ENCODE data around the gene FAM174A. TPM values are rescaled to one million over a fixed set of nuclear protein-coding genes. Genes with fewer than 3 reads are reported as not detected.

Gene FAM174A
- total RNA-seq, 1 donor = 20.3 TPM

DNA sequence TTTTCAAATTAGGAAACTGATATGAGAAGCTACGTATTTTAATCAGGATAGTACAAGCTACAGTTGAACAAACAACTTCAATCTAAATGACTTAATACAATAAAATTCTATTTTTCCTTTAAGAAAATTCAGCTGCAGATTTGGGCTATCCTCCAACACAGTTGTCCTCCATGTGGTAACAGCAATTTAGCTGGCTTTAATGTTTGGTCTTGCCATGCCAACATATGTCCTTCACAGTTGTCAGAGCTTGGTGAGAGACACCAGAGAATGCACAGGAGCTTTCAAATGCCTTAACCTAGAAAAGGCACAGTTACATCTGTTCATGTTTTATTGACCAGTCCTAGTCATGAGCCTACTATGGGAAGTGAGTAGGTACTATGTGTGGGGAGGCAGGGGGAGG is 10.8 kb downstream of the FAM174A start:
- no peak overlapping the region for H3K4me3 ChIP-seq (ENCODE audit: low read depth, low read length)
- TF ChIP-seq, protein P1, sequence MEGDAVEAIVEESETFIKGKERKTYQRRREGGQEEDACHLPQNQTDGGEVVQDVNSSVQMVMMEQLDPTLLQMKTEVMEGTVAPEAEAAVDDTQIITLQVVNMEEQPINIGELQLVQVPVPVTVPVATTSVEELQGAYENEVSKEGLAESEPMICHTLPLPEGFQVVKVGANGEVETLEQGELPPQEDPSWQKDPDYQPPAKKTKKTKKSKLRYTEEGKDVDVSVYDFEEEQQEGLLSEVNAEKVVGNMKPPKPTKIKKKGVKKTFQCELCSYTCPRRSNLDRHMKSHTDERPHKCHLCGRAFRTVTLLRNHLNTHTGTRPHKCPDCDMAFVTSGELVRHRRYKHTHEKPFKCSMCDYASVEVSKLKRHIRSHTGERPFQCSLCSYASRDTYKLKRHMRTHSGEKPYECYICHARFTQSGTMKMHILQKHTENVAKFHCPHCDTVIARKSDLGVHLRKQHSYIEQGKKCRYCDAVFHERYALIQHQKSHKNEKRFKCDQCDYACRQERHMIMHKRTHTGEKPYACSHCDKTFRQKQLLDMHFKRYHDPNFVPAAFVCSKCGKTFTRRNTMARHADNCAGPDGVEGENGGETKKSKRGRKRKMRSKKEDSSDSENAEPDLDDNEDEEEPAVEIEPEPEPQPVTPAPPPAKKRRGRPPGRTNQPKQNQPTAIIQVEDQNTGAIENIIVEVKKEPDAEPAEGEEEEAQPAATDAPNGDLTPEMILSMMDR (IDR thresholded peaks at IDR 0.05; ENCODE audit: insufficient read depth, low read depth, low read length) = no peak
- no peak for DNase-seq (ENCODE audit: low read depth)

DNA sequence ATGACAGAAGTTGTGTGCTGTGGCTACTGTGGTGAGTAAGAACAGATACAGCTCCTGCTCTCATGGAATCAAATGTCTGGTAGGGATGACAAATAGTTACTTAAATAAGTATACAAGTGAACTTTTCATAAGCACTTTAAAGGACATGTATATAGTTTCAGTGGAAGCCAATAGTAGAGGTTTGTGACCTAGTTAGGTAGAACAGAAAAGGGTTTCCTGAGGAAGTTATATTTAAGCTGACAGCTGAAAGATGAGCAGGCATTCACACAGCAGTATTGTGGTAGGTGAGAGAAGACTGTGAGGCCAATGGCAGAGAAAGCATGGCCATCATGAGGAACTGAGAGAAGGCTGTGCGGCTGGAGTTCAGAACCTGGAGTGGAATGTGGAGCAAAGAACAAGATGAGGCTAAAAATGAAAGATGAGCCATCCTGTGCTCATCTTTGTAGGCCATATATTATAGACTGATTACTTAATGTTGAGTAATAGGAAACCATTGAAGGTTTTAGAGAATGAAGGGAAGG is 15.4 kb downstream of the FAM174A start:
- H3K4me3 ChIP-seq (ENCODE audit: low read depth, low read length) = no peak overlapping the region
- no peak for DNase-seq (ENCODE audit: low read depth)
- TF ChIP-seq, protein P1 (IDR thresholded peaks at IDR 0.05; ENCODE audit: insufficient read depth, low read depth, low read length) = no peak

DNA sequence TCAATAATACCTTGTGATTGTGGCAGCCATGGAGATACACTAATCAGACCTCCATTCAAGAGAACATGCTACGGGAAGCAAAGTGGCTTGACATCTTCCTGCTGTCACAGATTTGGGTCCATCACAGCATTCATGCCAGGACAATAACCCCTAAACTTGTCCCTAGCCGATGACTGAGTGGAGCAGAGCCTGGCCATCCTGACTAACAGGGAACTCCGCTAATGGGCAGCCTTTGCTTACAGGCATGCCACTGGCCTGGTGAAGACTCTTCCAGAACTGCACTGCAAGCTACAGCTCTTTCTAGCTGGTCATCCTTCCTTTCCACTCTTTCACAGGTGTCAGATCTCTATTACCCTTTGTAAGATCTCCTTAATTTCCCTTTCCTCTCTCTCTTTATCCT is 16.0 kb downstream of the FAM174A start:
- TF ChIP-seq, protein P1 (IDR thresholded peaks at IDR 0.05; ENCODE audit: insufficient read depth, low read depth, low read length) = no peak
- DNase-seq (ENCODE audit: low read depth) = no peak

DNA sequence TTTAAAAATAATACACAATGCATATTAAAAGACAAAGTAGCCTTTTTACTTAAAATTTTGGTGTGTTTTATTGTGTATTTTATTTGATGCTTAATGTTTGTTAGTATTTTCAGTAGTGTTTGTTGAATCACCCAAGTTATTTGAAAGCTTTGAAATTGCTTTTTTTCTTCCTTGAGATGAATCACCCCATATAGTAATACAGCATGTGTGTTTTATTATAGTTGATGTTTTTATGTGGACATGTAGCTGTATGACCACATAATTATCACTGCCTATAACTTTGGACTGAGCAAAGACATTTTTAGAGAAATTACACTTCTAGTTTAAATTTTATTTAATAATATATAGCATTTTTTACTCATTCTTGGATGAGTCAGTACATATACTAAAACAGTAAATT is 18.0 kb downstream of the FAM174A start:
- H3K4me3 ChIP-seq (ENCODE audit: low read depth, low read length) = no peak overlapping the region
- peak; percentile 34 for DNase-seq (ENCODE audit: low read depth)
- TF ChIP-seq, protein P1 (IDR thresholded peaks at IDR 0.05; ENCODE audit: insufficient read depth, low read depth, low read length) = no peak

More for the DNA sequence above, 16.0 kb downstream of the FAM174A start:
- no peak overlapping the region for H3K4me3 ChIP-seq (ENCODE audit: low read depth, low read length)

DNA sequence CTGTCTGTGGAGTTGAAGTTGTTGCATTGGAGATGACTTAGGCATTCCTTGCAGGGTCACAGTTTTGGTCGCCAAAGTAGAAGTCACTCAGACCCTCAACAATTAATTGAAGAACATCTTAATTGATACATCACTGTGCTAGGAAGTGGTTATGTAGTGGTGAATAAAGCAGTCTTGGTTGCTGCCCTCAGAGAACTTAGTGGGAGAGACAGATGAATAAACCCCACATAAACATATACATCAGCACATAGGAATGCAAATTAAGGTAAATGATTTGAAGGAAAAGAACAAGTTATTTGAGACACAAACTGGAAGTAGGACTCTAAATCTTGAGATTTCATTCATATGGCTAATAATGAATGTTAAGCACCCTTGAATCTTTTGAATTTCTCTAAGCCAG is 25.7 kb downstream of the FAM174A start:
- TF ChIP-seq, protein P1 (IDR thresholded peaks at IDR 0.05; ENCODE audit: insufficient read depth, low read depth, low read length) = no peak
- DNase-seq (ENCODE audit: low read depth) = peak; percentile 15
- H3K4me3 ChIP-seq (ENCODE audit: low read depth, low read length) = no peak overlapping the region

DNA sequence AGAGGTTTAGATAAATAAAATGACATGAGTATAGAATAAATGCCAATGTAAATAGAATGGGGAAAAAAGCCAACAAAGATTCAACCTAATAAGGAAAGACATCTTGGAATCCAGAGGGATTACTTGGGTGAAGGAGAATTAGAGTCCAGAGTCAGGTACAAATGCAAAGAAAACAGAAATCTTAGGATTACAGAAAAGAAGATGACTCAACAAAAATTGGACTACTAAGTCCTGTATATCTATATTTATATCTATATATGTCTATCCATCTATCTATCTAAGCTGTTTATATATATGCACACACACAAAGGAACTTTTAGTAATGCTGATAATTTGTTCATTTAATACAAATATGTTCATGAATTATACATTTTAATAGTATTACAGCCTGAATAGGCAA is 27.6 kb downstream of the FAM174A start:
- DNase-seq (ENCODE audit: low read depth) = no peak
- TF ChIP-seq, protein P1 (IDR thresholded peaks at IDR 0.05; ENCODE audit: insufficient read depth, low read depth, low read length) = no peak
- H3K4me3 ChIP-seq (ENCODE audit: low read depth, low read length) = no peak overlapping the region

Data from fibroblast of villous mesenchyme (primary cell).